Measurements from ENCODE around the gene BCL11A.

BCL11A gene

DNA sequence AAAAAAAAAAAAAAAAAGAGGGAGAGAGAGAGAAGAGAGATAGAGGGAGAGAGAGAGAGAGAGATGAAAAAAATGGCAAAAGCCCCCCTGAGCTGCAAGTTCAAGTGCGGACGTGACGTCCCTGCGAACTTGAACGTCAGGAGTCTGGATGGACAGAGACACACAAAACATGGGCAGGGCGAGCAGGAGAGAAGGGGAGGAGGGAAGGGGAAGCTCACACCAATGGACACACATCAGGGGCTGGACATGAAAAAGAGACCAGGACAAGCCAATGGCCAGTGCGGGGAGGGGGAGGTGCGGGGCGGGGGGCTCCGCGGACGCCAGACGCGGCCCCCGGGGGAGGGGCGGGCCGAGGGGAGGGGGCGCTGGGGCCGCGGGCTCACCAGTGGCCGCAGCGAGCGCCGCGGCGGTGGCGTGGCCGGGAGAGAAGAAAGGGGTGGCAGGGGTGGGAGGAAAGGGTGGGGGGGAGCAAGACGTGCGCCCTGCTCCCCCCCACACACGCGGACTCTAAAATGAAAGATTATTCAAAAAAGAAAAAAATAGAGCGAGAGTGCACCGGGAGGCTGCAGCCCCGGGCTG, at the start of gene BCL11A:
Gene BCL11A (minus strand): TSS at position 160 of the 579 bp plus-strand sequence. CDS start 384 bp downstream, outside the sequence.
- DNase-seq (ENCODE audit: low read depth) = no peak

DNA sequence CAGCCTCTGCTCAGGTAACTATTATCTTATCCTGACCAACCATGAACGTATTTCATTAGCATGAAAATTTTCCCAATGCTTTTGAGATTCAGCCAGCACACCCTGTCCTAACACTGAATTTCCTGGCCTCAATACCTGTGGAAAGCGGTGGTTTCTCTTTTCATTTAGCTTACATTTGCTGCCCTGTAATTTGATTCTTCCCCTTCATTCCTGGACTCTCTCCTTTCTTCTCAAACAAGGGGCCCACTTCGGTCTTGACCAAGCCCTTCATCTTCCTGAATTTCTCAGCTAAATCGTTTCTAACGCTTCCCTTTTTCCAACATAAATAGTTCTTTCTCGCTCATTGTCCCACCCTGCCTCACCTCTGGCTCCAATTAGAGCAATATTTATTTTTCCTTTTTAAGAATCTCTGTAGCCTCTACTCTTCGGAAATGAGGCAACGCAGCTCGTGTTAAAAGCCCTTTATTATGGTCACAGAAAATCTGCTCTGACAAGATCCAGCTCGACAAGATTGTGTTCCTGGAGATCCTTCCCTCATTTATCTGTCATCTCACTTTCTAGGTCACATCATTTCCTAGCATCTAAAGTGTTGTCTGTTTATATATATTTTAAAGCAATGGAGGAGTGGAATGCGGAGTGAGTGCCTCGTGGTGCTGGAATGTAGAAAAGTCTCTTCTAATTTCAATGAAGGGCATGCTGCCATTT, 49.5 kb upstream of the BCL11A start:
- DNase-seq (ENCODE audit: low read depth) = no peak

DNA sequence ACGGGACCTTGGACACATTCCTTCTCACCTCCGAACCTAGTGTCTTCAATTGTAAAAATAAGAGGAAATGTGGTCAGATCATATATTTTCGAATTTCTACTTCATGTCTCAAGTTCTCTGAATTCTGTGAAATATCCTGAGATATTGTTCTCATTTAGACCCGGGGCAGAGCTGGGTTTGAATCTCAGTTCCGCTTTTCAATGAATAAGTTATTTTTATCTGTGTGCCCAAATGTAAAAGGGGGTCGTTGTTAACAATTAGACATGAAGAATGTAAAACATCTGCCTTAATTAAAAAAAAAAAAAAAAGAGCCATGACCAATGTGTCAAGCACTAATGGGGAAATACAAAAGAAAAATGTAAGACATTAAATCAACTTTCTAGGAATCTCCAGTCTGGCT, 48.9 kb upstream of the BCL11A start:
- no peak for DNase-seq (ENCODE audit: low read depth)

DNA sequence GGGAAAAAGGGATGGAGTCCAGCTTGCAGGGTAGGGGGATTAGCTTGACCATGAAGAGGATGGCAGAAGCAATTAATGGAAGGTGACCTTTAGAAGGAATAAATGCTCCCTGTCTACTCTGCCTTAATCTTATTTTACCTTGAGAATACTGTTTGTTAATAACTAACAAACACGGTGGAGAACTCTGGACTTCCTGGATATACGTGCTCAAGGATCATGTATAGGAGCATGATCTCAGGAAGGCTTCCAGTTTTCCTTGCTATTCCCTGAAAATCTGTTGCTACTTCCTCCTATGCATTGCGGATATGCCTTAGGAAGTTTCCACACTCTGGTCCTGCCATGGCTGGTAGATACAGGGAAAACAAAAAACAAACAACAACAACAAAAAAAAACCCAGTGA, 44.8 kb upstream of the BCL11A start:
- no peak for DNase-seq (ENCODE audit: low read depth)

DNA sequence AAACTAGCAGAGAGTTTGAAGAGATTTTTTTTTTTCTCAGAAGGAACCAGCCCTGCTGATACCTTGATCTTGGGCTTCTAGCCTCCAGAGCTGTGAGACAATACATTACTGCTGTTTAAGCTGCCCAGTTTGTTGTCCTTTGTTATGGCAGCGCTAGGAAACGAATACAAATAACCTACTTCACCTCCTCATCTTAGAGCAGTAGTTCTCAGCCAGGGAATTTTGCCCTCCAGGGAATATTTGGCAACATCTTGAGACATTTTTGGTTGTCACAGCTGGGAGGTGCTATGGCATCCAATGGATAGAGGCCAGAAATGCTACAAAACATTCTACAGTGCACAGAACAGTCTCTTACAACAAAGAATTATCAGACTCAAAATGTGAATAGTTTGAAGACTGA, 43.9 kb upstream of the BCL11A start:
- no peak for DNase-seq (ENCODE audit: low read depth)

DNA sequence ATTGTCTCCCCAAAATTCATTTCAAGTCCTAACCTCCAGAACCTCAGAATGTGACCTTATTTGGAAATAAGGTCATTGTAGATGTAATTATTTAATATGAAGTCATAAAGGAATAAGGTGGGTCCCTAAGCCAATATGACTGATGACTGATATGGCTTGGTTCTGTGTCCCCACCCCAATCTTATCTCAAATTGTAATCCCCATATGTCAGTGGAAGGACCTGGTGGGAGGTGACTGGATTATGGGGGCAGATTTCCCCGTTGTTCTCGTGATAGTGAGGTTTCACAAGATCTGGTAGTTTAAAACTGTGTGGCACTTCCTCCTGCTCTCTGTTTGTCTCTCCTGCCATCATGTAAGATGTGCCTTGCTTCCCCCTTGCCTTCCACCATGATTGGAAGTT, 43.0 kb upstream of the BCL11A start:
- DNase-seq (ENCODE audit: low read depth) = no peak

DNA sequence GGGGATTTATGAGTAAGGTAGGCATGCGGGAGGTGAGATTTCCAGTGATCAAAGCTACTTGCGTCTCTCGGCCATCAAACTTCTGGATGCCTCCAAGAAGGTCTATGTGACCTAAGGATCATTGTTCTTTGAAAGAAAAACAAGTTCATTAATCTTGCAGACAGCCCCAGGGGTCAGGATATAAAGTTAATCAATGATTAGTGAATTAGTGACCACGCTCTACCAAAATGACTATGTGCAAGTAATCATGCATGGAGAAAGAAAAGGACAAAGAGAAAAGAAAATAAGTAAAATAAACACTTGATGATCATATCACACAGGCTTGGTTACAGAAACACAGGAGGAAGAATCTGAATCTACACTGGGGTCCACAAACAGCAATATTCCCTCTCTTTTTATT, 42.5 kb upstream of the BCL11A start:
- no peak for DNase-seq (ENCODE audit: low read depth)

DNA sequence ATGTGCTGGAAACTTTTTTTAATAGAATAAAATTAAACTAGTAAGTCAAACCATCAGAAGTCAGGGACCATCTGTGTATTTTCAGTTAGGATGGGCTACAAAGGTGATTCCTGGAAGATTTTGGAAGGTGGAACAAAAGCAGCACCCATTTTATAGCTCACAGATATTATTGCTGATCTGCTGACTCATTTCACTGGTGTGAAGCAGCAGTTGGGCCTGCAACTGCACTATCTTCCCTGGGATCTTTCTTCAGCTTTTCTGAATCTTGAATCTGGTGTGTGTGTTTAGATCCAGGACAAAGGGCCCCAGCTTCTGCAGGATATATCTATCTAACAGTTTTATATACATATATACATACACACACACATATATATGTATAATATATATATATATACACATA, 35.6 kb upstream of the BCL11A start:
- no peak for DNase-seq (ENCODE audit: low read depth)

DNA sequence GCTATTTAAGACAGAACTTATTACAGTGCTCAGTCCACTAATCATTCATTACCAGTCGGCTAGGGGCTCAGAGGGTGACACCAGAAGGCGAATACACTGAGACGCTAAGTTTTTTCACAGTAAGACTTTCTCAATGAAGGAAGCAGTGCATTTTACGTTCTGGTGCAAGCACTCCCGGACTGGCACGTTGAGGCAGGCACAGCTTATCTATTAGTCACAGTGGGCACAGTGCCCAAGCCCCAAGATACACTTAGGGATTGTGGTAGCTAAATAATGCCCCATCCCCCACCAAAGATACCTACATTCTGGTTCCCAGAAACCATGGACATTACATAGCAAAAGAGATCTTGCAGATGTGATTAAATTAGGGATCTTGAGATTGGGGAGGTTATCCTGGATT, 32.6 kb upstream of the BCL11A start:
- no peak for DNase-seq (ENCODE audit: low read depth)

DNA sequence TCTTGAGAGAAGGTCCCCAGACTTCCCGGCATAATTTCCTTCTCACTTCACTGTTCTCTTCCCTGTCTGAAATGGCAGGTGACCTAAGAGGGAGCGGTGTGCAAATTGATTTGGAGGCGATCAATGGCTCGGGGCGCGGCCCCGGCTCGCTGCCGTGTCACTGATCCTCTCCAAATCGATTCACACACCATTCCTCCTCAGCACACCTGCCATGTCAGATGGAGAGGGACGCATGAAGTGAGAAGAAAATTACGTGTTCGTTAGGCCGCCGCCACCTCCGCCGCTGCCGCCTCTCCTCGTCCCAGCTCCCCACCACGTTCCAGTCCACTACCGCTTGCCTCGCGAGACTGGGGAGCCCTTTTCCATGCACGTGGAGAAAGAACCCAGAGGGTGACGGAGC, 31.8 kb upstream of the BCL11A start:
- no peak for DNase-seq (ENCODE audit: low read depth)

DNA sequence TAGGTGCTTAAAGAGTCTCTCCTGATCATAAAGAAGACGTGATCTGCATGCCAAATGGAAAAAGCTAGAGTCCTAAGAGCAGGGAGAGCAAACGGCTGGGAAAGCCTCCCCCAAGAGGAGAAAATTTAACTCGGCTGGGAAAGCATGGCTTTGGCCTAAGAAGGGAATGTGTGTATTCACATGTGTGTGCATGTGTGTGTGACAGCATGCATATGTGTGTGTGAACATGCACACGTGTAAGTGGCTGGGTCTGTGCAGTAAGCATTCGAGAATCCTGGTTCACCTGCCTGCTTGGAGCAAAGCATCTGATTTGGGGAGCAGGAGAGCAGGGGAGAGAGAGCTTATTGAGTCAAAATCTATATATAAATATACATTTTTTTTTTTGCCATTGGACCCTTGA, 30.1 kb upstream of the BCL11A start:
- DNase-seq (ENCODE audit: low read depth) = no peak

DNA sequence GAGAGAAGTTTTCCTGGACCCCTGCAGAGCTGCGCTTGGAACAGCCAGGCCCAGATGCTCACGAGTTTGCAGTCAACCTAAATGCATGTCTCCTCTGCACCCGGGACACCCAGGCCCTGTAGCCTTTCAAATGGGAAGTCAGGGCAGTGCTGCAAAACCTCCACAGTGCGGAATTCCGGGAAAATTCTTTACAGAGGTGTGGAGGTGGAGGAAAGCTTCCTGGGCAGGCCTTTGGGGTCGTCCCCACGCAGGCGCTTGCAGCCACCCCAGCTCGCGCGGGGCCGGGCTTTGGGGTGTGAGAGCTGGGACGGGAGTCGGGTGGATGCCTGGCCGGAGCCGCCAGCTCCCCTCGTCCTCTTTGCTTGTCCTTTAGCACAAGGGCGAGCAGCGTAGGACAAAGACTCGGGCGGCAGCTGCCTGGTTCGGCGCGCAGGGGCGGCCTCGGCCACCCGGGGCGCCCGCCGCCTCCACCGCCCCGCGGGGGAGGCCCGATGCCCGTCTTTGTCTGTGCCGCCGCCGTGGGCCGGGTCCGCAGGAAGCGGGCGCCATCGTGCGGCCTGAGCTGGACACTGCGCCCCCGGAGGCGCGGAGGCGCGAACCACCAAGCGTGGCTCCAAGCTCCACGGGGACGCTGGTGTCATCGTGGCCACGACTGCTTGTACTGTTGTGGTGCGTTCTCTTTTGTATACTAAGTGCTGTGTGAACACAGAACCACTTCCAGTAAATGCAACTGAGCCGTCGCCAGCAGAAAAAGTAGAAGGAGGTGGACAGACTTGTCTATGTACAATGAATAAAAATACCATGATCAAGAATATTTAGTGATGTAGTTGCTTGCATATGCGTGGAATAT, 28.2 kb upstream of the BCL11A start:
- DNase-seq (ENCODE audit: low read depth) = peak; percentile 12

DNA sequence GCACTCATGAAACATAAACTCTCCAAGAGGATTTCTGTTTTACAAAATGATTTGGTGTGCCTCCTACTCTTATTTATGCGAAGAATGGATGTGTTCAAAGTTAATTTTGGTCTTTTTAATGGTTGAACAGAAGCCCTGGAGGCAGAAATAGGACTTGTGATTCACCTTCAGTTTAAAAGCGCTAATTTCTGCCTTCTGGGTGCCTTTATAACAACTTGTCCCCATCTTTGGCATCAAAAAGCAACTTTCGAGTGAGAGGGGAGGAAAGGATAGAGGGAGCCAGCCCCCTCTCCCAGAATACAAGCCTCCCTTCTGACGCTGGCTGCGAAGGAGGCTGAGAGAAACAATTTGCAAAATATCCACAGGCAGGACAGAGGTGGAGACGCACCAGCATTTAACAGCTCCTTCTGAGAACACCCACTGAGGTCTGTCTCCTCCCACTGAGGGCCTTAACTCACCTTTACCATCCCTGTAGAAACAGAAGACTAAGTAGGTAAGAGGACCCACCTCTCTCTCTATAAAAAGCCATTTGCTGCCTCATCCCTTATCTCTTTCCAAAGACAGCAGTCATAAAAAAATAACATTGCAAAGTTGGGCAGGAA, 24.3 kb upstream of the BCL11A start:
- DNase-seq (ENCODE audit: low read depth) = no peak

DNA sequence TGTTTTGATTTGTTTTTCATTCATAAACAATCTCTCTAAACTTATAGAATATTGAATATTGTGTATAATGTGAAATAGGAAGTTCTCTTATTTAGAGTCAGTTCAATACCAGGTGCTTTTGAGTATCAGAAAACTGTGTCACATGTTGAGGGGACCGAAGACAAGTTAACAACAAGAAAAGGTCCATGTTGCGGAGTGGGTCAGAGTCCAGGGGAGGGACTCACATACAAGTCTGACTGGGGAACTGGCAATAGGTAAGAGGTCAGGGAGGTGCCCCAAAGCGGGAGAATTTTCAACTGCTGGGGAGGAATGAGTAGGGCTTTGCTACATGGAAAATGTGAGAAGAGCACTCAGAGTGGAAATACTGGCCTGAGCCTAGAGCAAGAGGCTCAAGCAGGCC, 19.8 kb upstream of the BCL11A start:
- DNase-seq (ENCODE audit: low read depth) = no peak

DNA sequence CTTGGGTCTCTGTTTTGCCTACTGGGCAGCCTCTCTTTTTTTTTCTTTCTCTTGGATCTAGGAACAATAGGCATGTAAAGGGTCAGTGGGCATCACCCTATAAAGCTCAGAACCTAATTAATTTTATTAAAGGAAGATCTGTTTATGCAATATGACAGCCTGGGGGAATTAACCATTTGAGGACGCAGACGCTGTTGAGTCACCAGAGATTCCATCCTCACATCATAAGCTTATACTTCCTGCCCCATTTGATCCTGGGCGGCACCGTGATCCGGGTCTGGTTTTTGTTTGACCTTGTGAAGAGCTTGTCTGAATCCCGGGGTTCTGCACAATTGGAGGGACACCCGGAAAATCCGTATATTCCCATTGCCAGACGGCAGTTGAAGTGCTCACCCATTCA, 16.8 kb upstream of the BCL11A start:
- no peak for DNase-seq (ENCODE audit: low read depth)

DNA sequence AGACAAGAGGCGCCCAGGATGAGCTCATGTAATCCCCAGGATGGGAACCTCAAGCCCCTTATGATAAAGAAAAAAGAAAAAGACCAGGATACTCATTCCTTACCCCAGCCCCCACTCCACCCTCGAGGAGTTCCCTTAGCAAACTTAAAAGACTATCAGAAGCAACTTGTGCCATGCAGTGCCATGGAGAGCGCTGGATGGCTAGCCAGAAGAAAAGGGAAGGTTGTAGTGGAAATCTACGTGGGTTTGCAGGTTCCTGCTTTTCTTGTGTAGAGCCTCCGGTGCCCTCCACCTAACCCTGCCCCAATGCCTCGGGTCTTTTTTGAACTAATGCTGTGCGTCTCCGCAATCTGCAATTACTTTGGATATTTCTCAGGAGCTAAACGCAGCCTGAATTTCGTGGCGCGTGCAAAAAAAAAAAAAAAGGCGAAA, 16.2 kb upstream of the BCL11A start:
- DNase-seq (ENCODE audit: low read depth) = no peak

DNA sequence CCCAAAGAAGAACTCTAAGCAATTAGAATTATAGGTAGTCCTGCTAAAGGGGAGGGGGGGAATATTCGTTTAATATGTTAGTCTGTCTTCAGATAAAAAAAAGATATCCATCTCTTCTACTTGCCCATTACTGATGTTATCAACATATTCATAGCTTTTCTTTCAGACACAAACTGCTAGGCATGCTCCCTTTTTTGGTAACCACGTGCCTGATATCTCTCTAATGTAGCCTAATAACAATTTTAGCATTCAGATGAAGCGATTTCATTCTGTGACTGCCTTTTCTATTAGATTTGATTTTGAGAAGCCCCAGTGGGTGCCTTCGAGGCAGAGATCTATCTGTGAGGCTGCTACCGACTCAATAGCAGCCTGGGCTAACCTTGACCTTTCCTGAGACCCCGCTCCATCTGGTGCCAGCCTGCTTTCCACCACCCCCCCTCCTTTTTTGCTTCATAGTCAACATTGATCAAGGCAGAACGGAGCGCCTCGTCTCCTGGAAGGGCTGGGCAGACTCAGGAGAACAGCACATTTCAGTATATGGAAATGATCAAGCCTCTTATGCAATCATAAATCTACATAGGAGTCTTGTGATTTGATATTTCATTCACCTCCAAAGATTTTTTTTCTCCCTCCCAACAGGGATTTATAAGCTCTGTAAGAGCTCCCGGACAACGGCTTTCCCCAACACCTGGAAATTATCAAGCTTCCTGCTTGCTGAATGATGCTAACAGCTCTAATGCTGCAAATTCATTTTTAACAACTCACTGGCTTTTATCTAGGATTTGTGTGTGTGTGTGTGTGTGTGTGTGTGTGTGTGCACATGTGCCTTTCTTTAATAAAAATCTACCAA, 14.7 kb upstream of the BCL11A start:
- no peak for DNase-seq (ENCODE audit: low read depth)

DNA sequence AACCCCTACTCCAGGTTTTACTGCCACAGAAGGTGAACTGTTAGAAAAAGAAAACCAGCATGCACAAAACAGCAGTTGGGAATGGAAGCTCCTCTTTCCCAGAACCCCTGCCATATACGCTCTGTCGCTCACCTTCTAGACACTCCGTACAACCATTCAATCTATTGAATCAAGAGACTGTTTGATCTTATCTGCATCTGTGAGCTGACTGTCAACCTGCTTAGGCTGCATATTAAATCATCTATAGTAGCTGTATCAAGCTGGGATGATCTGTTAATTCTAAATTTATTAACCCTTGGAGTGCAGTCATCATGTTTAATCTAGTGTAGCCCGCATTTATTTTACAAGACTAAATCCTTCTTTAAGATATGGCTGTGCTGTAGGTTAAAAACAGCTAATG, 13.6 kb upstream of the BCL11A start:
- DNase-seq (ENCODE audit: low read depth) = no peak

DNA sequence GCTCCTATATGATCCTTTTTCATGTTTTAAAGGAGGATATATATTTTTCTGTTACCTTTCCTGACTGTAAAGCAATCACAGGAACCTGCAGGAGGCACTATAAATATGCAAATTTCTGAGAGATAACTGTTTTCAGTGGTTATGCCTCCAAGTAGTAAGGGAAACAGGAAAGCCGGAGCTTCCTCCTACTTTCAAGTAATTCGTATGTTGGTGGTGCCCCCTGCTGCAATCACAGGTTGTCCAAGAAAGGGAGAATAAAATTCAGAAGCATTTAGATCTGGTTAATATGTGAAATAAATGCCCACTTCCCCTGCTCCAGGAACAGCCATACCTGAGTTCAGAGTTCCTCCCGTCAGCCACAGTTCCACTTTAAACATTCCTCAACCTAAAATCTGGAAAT, 12.0 kb upstream of the BCL11A start:
- DNase-seq (ENCODE audit: low read depth) = no peak

DNA sequence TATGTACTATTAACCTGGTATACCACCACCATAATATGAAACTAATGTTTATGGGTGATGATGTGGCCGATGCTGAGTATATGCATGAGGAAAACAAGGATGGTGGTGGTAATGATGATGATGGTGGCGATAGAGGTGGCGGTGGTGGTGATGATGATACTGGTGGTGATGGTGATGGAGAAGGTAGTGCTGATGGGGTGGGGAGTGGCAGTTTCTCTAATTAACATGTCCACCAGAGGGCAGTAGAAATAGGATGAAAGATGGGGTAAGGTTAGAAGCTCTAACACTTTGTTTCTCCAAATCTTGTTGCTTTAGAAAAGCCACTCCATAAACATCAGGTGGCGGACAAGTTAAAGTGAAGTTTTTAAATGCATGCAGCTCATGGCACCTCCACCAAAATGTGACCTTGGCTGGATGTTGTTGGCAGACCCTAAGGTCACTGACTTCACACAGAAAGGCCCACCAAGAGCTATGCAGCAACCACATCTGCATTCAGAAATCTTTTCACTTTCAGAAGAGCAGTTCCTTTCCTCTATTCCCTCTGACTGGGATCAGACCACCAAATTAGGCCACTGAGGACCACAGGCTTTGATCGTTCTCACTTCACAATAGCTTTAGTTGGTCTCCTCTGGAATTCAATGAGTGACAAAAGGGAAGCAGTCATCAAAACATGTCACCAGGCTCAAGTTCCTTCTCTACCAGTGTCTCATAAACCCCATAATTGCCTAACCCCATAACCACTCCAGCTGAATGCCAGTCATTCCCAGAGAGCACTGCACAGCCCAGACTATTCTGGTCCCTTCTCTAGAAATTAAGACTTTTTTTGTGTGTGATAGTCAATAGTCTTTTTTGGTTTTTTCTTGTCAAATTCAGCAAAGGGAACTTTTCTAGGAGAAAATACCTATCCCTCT, 7.5 kb upstream of the BCL11A start:
- DNase-seq (ENCODE audit: low read depth) = no peak

DNA sequence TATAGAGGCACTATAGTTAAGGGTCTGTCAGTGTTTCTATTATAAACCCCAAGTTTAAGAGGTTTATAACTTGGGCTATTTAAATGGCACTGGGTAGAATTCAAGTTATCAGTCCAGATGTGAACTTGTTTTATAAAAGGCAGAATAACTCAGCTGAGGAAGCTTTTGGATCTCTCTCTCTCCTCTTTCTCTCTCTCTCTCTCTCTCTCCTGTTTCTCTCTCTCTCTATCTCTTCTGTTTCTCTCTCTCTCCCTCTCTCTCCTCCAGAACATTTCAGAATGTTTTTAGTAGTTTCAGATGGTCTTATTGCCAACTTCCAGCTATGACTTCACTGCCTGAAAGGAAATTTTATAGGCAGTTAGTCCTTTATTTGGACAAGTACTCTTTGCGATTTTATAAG, 6.4 kb upstream of the BCL11A start:
- DNase-seq (ENCODE audit: low read depth) = no peak
